HG03575 (cell line): ENCODE results near the gene FBXO34.
"Not testable (repeated sequence)": the region's sequence is repeated elsewhere in the genome, so short reads cannot be mapped to it uniquely, and the experiment has no call there.

ENCODE experiments used
- ATAC-seq: cut with Tn5 transposase; IDR thresholded peaks from one replicate; pipeline ENCODE4 v1.9.1; 2021; ENCODE audit not compliant: unreplicated experiment, insufficient number of reproducible peaks, low FRiP score; ENCODE audit errors: extremely low read depth

FBXO34 gene

DNA sequence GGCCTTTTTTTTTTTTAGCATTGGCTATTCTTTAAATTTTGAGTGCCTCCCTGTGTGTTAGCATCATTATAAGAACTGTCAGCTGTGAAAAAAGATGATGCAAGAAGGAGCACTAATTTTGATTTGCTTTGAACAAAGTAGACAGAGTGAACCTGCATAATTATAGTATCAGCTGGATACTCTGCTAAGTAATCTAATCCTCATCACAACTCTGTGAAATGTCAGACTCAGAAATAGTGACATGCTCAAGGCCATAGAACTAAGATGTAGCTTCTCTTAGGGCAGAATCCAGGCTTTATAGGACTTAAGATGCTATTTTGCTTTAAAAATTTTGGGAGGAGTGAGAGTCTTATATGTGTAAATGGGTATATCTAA, 31.9 kb downstream of the FBXO34 start:
- no peak for ATAC-seq

DNA sequence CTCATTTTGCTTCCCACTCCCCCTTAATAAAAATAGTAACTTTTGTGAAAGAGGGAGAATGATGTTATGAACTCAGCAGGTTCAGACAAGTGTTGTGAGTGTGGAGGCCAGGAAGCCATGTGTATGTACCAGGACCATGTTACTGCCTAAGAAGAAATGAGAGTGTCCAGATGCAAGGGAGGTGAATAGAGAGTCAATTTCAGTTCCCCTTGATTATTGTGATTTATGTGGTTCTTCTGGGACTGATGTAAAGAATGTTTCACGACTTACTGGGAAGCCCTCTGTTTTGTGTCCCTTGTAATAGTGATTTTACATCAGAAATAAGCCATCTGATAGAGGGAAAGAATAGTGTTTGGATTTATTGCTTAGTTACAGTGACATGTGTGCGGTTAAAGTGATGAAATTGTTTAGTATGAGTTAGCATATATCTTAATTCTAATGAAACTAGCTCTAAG, 32.5 kb downstream of the FBXO34 start:
- ATAC-seq = no peak

DNA sequence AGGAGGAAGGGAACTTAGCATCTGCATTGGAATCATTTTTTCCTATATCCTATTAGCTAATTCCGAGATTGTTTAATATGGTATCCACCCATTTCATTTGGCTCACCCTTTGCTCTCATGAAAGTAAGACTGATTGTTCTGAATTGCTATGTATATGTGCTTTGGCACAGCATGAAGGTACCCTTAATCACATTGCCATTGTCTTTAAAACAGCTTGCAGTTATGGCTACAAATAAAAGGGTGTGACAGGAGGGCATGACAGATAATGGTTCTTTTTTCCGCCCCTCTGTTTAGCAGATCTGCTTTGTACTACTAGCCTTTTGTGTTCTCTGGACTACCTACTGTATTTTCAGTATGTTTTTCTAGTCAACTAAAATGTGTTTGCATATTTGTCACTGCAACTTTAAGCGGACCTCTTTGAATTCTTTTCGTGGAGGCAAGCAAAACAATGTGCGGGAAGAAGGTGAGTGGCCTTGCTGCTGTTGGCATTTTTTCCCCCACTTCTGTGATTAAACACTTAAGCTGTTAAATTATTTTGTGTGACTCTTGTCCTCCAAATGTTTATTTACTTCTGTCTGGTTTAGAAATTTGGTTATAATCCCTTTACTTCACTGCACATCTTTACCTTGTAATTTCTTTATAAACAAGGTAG, 35.8 kb downstream of the FBXO34 start:
- ATAC-seq = no peak

DNA sequence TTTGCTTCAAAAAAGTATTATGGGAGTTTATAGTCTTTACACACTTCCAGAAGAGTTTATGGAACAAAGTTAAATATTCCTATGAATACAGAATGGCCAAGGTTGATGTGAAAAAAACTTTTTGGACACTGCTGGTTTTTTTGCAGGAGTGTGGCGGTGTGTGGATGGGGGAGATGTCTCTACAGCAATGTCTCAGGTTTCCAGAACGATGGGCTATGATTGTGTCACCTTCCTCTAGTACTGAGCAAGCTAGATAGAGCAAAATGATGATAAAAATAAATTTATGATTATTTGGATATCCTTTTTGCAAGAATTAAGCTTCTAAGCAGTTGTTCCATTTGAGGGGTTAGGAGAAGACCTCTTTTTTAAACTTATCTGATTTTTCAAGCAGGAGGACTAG, 37.9 kb downstream of the FBXO34 start:
- no peak for ATAC-seq

DNA sequence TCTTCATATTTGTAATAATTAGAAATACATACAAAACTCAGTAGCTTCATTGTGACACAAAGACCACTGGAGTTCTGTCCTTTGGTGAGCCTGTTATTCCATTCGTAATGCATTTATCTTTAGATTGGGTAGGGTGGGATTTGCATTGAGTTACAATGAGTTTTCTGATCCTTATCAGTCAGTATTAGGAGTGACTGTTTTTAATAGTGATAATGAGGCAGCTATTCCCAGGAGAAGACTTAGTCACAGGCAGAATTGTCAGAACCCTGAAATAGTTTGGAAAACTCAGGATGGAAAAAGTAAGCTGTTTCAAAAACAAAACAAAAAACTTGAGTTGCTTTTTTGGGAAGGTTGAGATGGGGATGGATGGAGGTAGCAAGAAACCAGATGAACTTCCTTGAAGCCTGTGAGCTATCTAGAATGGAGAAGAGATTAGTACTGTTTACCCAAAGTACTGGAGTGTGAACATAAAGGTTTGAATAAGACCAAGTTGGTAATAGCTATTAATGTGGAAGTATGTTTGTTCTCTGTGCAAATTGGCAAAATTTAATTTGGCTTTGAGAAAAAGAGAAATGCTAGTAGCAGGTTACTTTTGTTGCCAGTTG, 38.6 kb downstream of the FBXO34 start:
- no peak for ATAC-seq

DNA sequence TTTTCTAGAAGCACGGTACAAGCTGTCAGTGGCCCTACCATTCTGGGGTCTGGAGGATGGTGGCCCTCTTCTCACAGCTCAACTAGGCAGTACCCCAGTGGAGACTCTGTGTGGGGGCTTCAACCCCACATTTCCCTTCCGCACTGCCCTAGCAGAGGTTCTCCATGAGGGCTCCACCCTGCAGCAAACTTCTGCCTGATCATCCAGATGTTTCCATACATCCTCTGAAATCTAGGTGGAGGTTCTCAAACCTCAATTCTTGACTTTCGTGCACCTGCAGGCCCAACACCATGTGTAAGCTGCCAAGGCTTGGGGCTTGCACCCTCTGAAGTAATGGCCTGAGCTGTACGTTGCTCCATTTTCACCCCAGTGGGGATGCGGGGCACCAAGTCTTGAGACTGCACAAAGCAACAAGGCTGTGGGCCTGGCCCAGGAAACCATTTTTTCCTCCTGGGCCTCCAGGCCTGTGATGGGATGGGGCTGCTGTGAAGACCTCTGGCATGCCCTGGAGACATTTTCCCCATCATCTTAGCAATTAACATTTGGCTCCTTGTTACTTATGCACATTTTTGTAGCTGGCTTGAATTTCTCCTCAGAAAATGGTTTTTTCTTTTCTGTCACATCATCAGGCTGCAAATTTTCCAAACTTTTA, 41.3 kb downstream of the FBXO34 start:
- not testable (repeated sequence) for ATAC-seq

DNA sequence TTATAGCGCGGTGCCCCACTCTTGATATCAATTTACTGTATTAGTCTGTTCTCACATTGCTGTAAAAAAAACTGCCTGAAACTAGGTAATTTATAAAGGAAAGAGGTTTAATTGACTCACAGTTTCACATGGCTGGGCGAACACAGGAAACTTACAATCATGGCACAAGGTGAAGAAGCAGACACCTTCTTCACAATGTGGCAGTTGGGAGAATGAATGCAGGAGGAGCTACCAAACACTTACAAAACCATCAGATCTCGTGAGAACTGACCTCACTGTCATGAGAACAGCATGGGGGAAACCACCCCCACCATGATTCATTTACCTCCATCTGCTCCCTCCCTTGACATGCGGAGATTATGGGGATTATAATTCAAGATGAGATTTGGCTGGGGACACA, 42.3 kb downstream of the FBXO34 start:
- no peak for ATAC-seq

DNA sequence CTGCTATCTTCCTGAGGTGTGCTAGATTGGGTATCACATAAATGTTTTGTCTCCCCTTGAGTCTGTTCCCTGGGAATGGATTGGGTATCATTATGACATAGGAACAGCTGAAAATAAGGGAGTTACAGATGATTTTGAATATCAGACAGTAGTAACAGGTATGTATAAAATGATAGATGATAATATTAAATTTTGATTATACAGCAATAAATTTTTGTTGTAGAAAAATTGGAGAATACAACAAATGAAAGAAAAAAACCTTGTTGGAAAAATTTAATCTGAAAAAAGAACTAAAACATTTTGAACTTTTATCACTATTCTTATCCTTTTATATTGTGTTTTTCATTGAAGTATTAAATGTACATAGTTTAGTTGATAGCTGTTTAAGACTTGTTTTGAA, 43.2 kb downstream of the FBXO34 start:
- ATAC-seq = no peak

DNA sequence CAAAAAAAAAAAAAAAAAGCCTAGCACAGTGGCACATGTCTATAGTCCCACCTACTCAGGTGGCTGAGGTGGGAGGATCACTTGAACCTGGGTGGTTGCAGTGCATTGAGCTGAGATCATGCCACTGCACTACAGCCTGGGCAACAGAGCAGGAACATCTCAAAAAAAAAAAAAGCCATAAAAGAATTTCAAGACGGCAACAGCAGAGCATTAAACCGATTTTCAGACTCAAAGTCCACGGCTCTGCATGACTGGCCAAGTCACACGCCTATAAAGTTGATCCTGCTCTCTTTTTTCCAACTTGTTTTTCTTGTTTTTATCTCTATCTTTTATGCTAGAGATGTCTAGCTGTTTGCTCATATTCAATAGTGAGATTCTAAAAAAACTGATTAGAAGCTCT, 45.3 kb downstream of the FBXO34 start:
- no peak for ATAC-seq

DNA sequence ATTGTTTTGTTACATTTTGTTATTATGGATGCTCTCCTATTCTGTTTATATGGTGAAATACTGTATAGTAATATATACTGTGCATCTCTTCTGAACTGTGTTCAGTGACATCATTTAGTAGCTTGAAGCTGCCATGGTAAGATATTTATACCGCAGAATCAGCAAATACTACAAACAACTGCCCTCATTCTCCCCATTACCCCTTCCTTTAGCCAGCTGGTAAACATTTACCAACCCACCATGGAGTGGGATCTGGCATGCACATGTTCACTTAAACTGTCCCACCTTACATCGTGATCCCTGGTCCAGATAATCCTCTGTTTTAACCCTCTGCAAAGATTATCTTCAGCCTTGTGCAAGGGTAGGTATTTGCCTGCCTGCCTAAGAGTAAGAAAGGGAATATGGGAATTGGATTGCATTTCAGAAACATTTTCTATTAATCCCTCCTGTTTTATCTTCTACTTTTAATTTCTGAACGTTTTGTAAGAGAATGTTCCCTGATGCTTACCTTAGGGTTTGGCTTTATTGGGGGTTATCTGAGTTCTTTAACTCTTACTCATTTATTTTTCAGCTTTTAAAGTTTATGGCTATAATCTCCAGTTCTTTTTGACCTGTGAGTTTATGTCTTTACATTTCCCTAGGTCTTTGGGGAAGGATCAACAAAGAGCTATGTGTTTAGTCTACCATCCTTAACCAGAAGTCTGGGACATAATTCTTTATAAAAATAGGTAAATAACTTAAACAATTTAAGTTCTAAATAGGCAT, 46.5 kb downstream of the FBXO34 start:
- no peak for ATAC-seq

DNA sequence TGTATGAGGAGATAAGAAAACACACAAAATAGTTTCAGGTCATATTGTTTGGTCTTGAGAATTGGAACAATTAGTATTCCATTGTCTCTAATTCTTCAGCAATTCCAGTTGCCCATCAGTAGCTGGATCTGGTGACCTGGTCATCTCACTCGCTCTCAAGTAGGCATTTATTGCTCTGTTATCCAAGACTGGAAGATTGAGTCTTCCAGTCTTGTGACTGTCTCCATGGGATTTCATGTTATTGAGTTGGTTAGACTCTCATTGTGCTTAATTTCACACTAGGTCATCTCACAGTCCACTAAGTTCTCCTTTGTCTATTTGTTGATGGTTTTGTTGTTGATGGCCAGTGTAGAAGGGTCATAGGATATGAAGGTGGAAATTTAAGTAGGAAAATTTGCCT, 47.5 kb downstream of the FBXO34 start:
- ATAC-seq = no peak

DNA sequence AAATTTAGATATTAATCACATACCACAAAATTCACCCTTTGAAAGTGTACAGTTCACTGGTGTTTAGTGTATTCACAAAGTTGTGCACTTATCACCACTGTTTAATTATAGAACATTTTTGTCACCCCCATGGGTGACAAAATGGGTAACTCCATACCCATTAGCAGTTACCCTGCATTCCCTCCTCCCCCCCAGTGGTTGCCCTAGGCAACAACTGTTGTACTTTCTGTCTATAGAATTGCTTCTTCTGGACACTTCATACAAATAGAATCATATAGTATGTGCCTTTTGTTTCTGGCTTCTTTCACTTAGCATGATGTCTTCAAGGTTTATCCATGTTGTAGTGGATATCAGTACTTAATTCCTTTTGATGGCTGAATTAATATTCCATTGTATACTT, 52.7 kb downstream of the FBXO34 start:
- no peak for ATAC-seq

DNA sequence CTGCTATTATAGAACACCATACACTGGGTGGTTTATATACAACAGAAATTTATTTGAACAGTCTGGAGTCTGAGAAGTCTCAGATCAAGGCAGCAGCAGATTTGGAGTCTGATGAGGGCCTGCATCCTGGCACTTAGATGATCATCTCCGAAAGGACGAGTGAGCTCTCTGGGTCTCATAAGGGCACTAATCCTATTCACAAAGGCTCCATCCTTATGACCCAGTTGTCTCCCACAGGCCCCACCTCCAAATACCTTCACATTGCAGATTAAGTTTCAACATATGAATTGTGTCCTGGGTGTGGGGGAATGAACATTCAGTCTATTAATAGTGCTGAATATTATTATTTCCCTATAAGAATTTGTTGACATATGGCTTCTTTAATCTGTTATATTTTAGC, 53.6 kb downstream of the FBXO34 start:
- no peak for ATAC-seq

DNA sequence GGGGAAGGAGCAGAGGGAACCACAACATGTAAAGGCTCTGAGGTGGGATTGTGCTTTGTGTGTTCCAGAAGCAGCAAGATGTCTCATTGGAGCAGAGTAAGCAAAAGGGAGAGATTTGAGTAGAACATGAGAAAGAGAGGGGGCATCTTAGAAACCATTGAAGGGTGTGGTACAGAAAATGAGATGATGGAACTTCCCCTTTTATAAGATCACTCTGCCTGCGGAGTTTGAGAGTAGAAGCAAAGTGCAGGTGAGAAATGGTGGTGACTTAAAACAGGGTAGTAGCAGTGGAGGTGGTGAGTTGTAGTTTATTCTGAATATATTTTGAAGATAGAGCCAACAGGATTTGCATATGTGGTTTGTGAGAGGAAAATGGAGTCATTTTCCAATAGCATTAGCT, 56.0 kb downstream of the FBXO34 start:
- no peak for ATAC-seq

DNA sequence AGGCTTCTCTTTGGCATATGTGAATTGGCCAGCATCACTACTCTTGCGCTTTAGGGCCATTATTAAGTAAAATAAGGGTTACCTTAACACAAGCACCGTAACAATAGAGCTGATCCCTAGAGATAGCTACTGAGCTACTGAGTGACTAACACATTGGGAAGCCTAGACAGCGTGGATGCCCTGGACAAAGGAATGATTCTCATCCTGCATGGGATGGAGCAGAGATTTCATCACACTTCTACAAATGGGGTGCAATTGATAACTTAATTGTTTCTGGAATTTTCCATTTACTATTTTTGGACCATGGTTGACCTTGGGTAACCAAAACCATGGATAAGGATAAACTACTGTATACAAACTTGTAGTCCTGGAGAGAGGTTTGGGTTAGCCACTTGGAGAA, 57.1 kb downstream of the FBXO34 start:
- ATAC-seq = no peak

DNA sequence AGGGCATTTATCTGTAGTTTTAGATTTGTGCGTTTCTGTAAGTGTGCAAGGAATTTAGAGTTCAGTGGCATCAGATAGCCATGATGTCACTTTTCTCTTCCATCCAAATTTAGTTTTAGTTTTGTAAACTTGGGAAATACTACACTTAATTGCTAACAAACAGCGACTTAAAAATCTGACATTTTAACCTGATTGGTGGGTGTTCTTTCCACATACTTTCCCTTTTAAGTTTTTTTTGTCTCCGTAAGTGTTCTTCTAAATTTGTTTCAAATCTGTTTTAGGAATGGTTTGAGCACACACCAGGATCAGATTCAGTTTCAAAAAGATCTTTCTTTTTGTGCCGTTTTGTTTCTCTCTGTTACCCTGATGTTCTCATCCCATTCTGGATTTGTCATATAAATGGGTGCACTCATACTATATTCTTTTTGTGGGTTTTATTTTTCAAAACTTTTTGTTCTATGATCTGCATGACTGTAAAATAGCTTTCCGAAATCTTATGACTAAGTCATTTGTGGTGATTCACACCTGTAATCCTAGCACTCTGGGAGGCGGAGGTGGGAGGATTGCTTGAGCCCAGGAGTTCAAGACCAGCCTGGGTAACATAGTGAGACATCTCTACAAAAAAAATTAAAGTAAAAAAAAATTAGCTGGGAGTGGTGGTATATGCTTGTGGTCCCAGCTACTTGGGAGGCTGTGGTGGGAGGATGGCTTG, 58.9 kb downstream of the FBXO34 start:
- ATAC-seq = no peak

DNA sequence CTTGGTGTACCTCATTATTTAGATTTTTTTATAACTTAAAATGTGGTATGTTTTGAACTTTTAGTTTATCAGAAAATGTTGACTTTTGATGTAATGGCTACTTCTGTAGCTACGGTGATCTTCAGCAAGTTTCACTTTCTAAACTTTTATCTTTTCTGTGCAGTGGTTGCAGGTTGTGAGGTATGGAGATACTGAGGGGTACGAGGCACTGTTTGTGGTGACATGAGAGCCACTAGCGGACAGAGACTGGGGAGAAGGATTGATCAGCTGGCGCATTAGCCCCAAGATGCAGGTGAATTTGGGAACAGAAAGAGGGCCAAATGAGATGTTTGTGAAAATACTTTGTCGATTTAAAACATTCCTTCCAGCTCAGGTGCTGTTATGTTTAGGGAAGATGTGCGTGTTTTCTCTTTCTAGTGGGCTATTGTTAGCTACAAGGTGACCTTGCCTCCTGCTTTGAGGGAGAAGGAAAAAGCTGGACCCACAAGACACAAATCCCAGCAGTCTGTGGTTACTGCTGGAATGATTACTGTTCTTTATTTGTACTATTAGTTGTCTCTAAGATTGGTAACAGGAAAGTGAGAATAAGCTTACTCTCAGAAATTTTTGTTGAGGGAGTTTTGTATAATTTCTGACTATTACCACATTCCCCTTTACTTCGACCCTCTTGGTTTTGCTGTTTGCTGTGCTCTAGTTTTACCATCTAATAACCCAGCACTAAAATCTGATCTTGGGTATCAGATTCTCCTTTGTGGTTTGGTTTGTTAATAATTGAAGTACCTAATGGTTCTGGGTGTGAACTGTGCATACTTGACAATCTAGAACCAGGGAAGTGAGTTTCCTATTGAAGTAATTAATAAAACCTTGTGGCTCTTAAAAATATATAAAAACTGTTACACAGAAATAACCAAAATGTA, 61.7 kb downstream of the FBXO34 start:
- no peak for ATAC-seq

DNA sequence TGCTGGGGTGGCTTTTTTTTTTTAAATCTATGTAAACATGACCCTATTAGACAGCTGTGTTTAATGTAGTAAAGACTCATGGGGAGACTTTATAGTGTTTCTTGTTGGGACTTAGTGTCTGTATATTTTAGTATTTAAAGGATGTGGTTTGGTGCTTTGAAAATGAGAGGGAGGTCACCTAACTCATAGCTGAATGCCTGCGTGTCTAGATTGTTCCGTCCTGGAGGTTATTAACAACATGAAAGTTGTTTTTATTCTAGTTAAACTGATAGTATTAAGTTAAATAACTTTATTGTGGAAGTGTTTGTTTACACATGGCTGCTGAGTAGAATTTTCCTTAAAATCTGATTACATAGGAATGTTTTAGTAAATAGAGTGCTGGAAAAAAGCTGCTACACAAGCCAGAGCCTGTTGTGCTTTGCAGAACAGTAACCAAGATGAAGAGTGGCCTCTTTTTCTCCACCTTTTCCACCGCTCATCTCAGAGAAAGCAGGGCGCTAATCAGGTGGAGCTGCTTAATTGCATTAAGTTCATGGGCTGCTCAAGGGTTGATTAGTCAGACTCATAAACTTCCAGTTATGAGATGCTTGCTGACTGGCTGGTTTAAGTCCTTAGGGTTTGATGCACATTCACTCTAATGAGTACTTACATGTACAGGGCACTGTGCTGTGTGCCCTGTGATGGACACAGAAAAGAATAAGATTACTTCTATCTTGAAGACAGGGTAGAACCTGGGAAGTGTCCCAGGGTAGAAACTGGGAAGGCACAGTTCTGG, 62.7 kb downstream of the FBXO34 start:
- ATAC-seq = no peak
